Measurements from ENCODE around the gene FHL5. TPM values are rescaled to one million over a fixed set of nuclear protein-coding genes. Genes with fewer than 3 reads are reported as not detected.

Gene FHL5
- total and polyA plus RNA-seq, 2 donors (not counting 1 experiment from before 2014, with no cell fraction given): not detected

- Histone ChIP-seq H3K4me3 (ENCODE audit: control extremely low read depth in 1 of 5, extremely low read depth in 1 of 5, insufficient read depth in 1 of 5, low read depth in 2 of 5, low read length in 4 of 5) (no peak overlapping the region), H3K27ac (ENCODE audit: low read length in 2 of 2) (no peak overlapping the region), H2AFZ (ENCODE audit: insufficient read depth, low read depth, low read length, poor library complexity, severe bottlenecking) (no peak overlapping the region), H3K36me3 (replicated peaks in 1 of 2; ENCODE audit: control extremely low read depth in 1 of 2, control insufficient read depth in 1 of 2, extremely low read depth in 1 of 2, insufficient read depth in 2 of 2, low read length in 1 of 2) (no peaks in the 10 kb centered on the region), H3K79me2 (ENCODE audit: control insufficient read depth, insufficient read depth, low read length) (no peaks in the 10 kb centered on the region), H3K9me3 (ENCODE audit: control extremely low read depth in 1 of 3, control insufficient read depth in 2 of 3, insufficient read depth in 1 of 3, low read length in 2 of 3) (no peaks in the 10 kb centered on the region), H3K9ac (ENCODE audit: low read length) (no peak overlapping the region), H3K4me2 (replicated peaks; ENCODE audit: low read depth, low read length, poor library complexity, severe bottlenecking) (no peak overlapping the region), H3K4me1 (ENCODE audit: control insufficient read depth in 2 of 2, insufficient read depth in 2 of 2, low read length in 2 of 2) (no peaks in the 10 kb centered on the region), H4K20me1 (ENCODE audit: control insufficient read depth, insufficient read depth, low read length, poor library complexity, severe bottlenecking) (no peaks in the 10 kb centered on the region), H3K27me3 (replicated peaks in 1 of 4; ENCODE audit: control extremely low read depth in 1 of 4, control insufficient read depth in 3 of 4, insufficient read depth in 4 of 4, low read length in 3 of 4) (no peaks in the 10 kb centered on the region)
- H3K9me3 Mint-ChIP-seq (ENCODE audit: insufficient read depth): no peaks in the 10 kb centered on the region
- ChIA-PET POLR2A (no interaction called here), CTCF (no interaction called here)
- intact Hi-C loops (cut with micrococcal nuclease): no loop called here
- no peaks in the 10 kb centered on the region for H3K4me1 Mint-ChIP-seq
- DNase-seq: no peak
- TF ChIP-seq EZH2 (IDR thresholded peaks at IDR 0.05; ENCODE audit: borderline replicate concordance, insufficient read depth, low read depth, low read length, poor library complexity, severe bottlenecking) (no peak), CTCF (IDR thresholded peaks at IDR 0.05) (no peak)
- H3K27me3 Mint-ChIP-seq: peaks cover 14% of the 10 kb centered on the region
- ATAC-seq (ENCODE audit: low read depth): no peak
- WGBS (ENCODE audit: insufficient coverage): no CpG with 5 or more reads among the region's 1 CpG
- H3K27ac Mint-ChIP-seq: no peak overlapping the region
- no peak overlapping the region for H3K4me3 Mint-ChIP-seq
Observed at GRCh38 chr6:96582436-96582835, 19.5 kb downstream of the FHL5 start.

GRCh38 chr6:96604420-96604819, 41.5 kb downstream of the FHL5 start:
- ChIA-PET CTCF (no interaction called here), POLR2A (no interaction called here)
- Mint-ChIP-seq H3K4me1 (peaks cover under 1% of the 10 kb centered on the region), H3K27ac (no peak overlapping the region), H3K9me3 (ENCODE audit: insufficient read depth) (no peaks in the 10 kb centered on the region), H3K4me3 (no peak overlapping the region), H3K27me3 (peaks cover 22% of the 10 kb centered on the region)
- Histone ChIP-seq H3K27ac (ENCODE audit: low read length in 2 of 2) (no peak overlapping the region), H3K79me2 (ENCODE audit: control insufficient read depth, insufficient read depth, low read length) (no peaks in the 10 kb centered on the region), H2AFZ (ENCODE audit: insufficient read depth, low read depth, low read length, poor library complexity, severe bottlenecking) (no peak overlapping the region), H3K27me3 (replicated peaks in 1 of 4; ENCODE audit: control extremely low read depth in 1 of 4, control insufficient read depth in 3 of 4, insufficient read depth in 4 of 4, low read length in 3 of 4) (no peaks in the 10 kb centered on the region), H3K4me1 (ENCODE audit: control insufficient read depth in 2 of 2, insufficient read depth in 2 of 2, low read length in 2 of 2) (no peaks in the 10 kb centered on the region), H3K36me3 (replicated peaks in 1 of 2; ENCODE audit: control extremely low read depth in 1 of 2, control insufficient read depth in 1 of 2, extremely low read depth in 1 of 2, insufficient read depth in 2 of 2, low read length in 1 of 2) (no peaks in the 10 kb centered on the region), H4K20me1 (ENCODE audit: control insufficient read depth, insufficient read depth, low read length, poor library complexity, severe bottlenecking) (no peaks in the 10 kb centered on the region), H3K4me3 (ENCODE audit: control extremely low read depth in 1 of 5, extremely low read depth in 1 of 5, insufficient read depth in 1 of 5, low read depth in 2 of 5, low read length in 4 of 5) (no peak overlapping the region), H3K4me2 (replicated peaks; ENCODE audit: low read depth, low read length, poor library complexity, severe bottlenecking) (no peak overlapping the region), H3K9me3 (ENCODE audit: control extremely low read depth in 1 of 3, control insufficient read depth in 2 of 3, insufficient read depth in 1 of 3, low read length in 2 of 3) (no peaks in the 10 kb centered on the region), H3K9ac (ENCODE audit: low read length) (no peak overlapping the region)
- ATAC-seq (ENCODE audit: low read depth): no peak
- no peak for DNase-seq
- no peak for TF ChIP-seq CTCF (IDR thresholded peaks at IDR 0.05)
- no peak for TF ChIP-seq EZH2 (IDR thresholded peaks at IDR 0.05; ENCODE audit: borderline replicate concordance, insufficient read depth, low read depth, low read length, poor library complexity, severe bottlenecking)
- WGBS (ENCODE audit: insufficient coverage): 90% methylated on average over 1 of the region's 2 CpGs
- intact Hi-C loops (cut with micrococcal nuclease): no loop called here

Measured in B cell (primary cell).